PC-9 (cell line): ENCODE data around the gene PUM1. TPM values are rescaled to one million over a fixed set of nuclear protein-coding genes. Genes with fewer than 3 reads are reported as not detected.

Source experiments
- BruUV-seq: library from RNA; stranded (reverse); fragments of 400-500 nt; replicated peaks from 2 replicates; lab custom pipeline; 2021; lab: Mats Ljungman, UMichigan
- CTCF ChIA-PET: fragments of 300-600 bp; sonication (Branson Sonifier 250); formaldehyde crosslinking; loops from one replicate; lab custom pipeline; 2022; ENCODE audit warnings: antibody characterized with exemption; lab: Charles Lee
- POLR2A ChIA-PET: fragments of 300-600 bp; sonication (Branson Sonifier 250); formaldehyde crosslinking; loops from one replicate; lab custom pipeline; 2022; ENCODE audit warnings: antibody characterized with exemption; ENCODE audit not compliant: unreplicated experiment; lab: Charles Lee
- DNase-seq, 2 experiments: peaks; one replicate each; pipeline versions ENCODE4 v3.0.0 to v3.0.0-alpha.2; 2015 to 2022; ENCODE audit warnings: mixed read lengths in 1 of 2
- H2AFZ ChIP-seq: fragments of 200-600 bp; sonication (generic); 2 replicates; pipeline ENCODE4 v1.8.1; 2017; ENCODE audit warnings: antibody characterized with exemption
- H3F3A ChIP-seq: fragments of 200-600 bp; sonication (generic); 2 replicates; pipeline ENCODE4 v1.8.1; 2017; ENCODE audit warnings: antibody characterized with exemption, mild to moderate bottlenecking, low read depth; ENCODE audit not compliant: insufficient read depth
- H3K27ac ChIP-seq: fragments of 200-600 bp; sonication (generic); 2 replicates; pipeline ENCODE4 v1.6.1; 2016; ENCODE audit warnings: mixed run types
- H3K27me3 ChIP-seq: fragments of 200-600 bp; sonication (generic); 2 replicates; pipeline ENCODE4 v1.6.1; 2016; ENCODE audit warnings: low read depth, mixed run types; ENCODE audit not compliant: insufficient read depth
- H3K36me3 ChIP-seq: fragments of 200-600 bp; sonication (generic); 2 replicates; pipeline ENCODE4 v1.6.1; 2016; ENCODE audit warnings: low read depth, mixed run types
- H3K4me1 ChIP-seq: fragments of 200-600 bp; sonication (generic); replicated peaks from 2 replicates; pipeline ENCODE4 v1.6.1; 2016; ENCODE audit warnings: mixed run types; ENCODE audit not compliant: insufficient read depth
- H3K4me2 ChIP-seq: fragments of 200-600 bp; sonication (generic); 2 replicates; pipeline ENCODE4 v1.6.1; 2017; ENCODE audit warnings: mixed run types
- H3K4me3 ChIP-seq: fragments of 200-600 bp; sonication (generic); 2 replicates; pipeline ENCODE4 v1.6.1; 2016; ENCODE audit warnings: mixed run types
- H3K79me2 ChIP-seq: fragments of 200-600 bp; sonication (generic); 2 replicates; pipeline ENCODE4 v1.6.1; 2017; ENCODE audit warnings: low read depth, mixed run types
- H3K9me2 ChIP-seq: fragments of 200-600 bp; sonication (generic); 2 replicates; pipeline ENCODE4 v1.8.1; 2017; ENCODE audit warnings: mild to moderate bottlenecking; ENCODE audit not compliant: insufficient read depth
- H3K9me3 ChIP-seq: fragments of 200-600 bp; sonication (generic); 2 replicates; pipeline ENCODE4 v1.8.1; 2016; ENCODE audit warnings: low read depth; ENCODE audit not compliant: insufficient read depth
- H4K20me1 ChIP-seq: fragments of 200-600 bp; sonication (generic); 2 replicates; pipeline ENCODE4 v1.8.1; 2017; ENCODE audit not compliant: insufficient read depth
- CTCF ChIP-seq: fragments of 200-600 bp; sonication (generic); conservative IDR thresholded peaks from 2 replicates; pipeline ENCODE4 v1.6.1; 2017; ENCODE audit warnings: mixed run types, antibody characterized with exemption, mild to moderate bottlenecking, moderate library complexity
- EZH2 ChIP-seq: fragments of 200-600 bp; sonication (generic); IDR thresholded peaks from 2 replicates; pipeline ENCODE4 v1.8.0; 2017; ENCODE audit warnings: antibody characterized with exemption, low read depth
- intact Hi-C: fragments of 100-400 bp; cut with micrococcal nuclease; formaldehyde crosslinking; loops from one replicate; pipeline ENCODE4 v1.10.0; 2022; ENCODE audit not compliant: unreplicated experiment
- total RNA-seq: library from RNA; stranded (reverse); gene quantifications from 2 replicates; pipeline ENCODE4 v1.2.3, GENCODE V29; 2021

Gene PUM1
- total RNA-seq, 1 experiment from 2014 or later: 117 TPM

- Histone ChIP-seq H4K20me1 (peaks cover 99% of the 10 kb centered on the region), H3F3A (peaks cover 4% of the 10 kb centered on the region; the same call in 1 of the 2 replicates), H3K27ac (no peak overlapping the region), H3K79me2 (peaks cover 98% of the 10 kb centered on the region), H2AFZ (no peak overlapping the region), H3K36me3 (0 out of 2 replicates have a peak, but pooled peaks cover under 1% of the 10 kb centered on the region), H3K27me3 (no peaks in the 10 kb centered on the region), H3K9me3 (no peaks in the 10 kb centered on the region), H3K4me2 (no peak overlapping the region), H3K4me1 (no peaks in the 10 kb centered on the region; the same call in 1 of the 2 replicates), H3K9me2 (no peaks in the 10 kb centered on the region), H3K4me3 (no peak overlapping the region)
- intact Hi-C loops: no loop called here
- DNase-seq: no peak
- TF ChIP-seq CTCF: no peak
- TF ChIP-seq EZH2: no peak
- POLR2A ChIA-PET: no interaction called here
- CTCF ChIA-PET: no interaction called here
- BruUV-seq: no TSS peak
These were observed 34.0 kb downstream of the PUM1 start for GRCh38 chr1:31031330-31032143.

- Histone ChIP-seq H3K4me3 (no peak overlapping the region), H3K36me3 (no peaks in the 10 kb centered on the region), H3K9me2 (no peaks in the 10 kb centered on the region), H3K4me2 (no peak overlapping the region), H3K9me3 (no peaks in the 10 kb centered on the region), H3K27me3 (no peaks in the 10 kb centered on the region), H3K4me1 (peaks cover 14% of the 10 kb centered on the region), H2AFZ (no peak overlapping the region), H3K27ac (no peak overlapping the region), H4K20me1 (peaks cover 99% of the 10 kb centered on the region), H3F3A (peaks cover 24% of the 10 kb centered on the region; the same call in 1 of the 2 replicates), H3K79me2 (peaks cover 98% of the 10 kb centered on the region)
- no peak for TF ChIP-seq CTCF
- TF ChIP-seq EZH2: no peak
- ChIA-PET CTCF (no interaction called here), POLR2A (no interaction called here)
- BruUV-seq: no TSS peak
- no peak for DNase-seq
- intact Hi-C loops: no loop called here
These were observed 36.5 kb downstream of the PUM1 start for GRCh38 chr1:31029026-31029425.

- peaks cover 98% of the 10 kb centered on the region for H4K20me1 ChIP-seq
- POLR2A ChIA-PET: interaction anchor here (0.6 kb wide), 1 partner anchor 285 kb away, joined by 3 read pairs; no protein-coding TSS in a partner anchor
These were observed 37.6 kb downstream of the PUM1 start for GRCh38 chr1:31027693-31028526.

More at GRCh38 chr1:31027693-31028526, 37.6 kb downstream of the PUM1 start:
- H3K4me1 ChIP-seq: peaks cover 14% of the 10 kb centered on the region
- DNase-seq: no peak
- H2AFZ ChIP-seq: no peak overlapping the region
- H3K36me3 ChIP-seq: no peaks in the 10 kb centered on the region
- peaks cover 24% of the 10 kb centered on the region; the same call in 1 of the 2 replicates for H3F3A ChIP-seq
- H3K9me2 ChIP-seq: no peaks in the 10 kb centered on the region
- H3K27me3 ChIP-seq: no peaks in the 10 kb centered on the region
- H3K9me3 ChIP-seq: no peaks in the 10 kb centered on the region
- TF ChIP-seq CTCF (no peak), EZH2 (no peak)
- no peak overlapping the region for H3K4me2 ChIP-seq
- no peak overlapping the region for H3K4me3 ChIP-seq
- CTCF ChIA-PET: no interaction called here
- no TSS peak for BruUV-seq
- intact Hi-C loops: no loop called here
- peaks cover 98% of the 10 kb centered on the region for H3K79me2 ChIP-seq
- H3K27ac ChIP-seq: 0 out of 2 replicates have a peak overlapping the region, but pooled peaks have one; percentile 12
